Left renal pelvis (tissue), 4 donors: ENCODE results near the gene DHRS1. TPM values are rescaled to one million over a fixed set of nuclear protein-coding genes. Genes with fewer than 3 reads are reported as not detected.

Experiments used
- DNase-seq, 4 donors: peaks; one replicate each; pipeline ENCODE4 v3.0.0-alpha.2; 2013; ENCODE audit warnings: low read depth in 4 of 4, low spot score in 3 of 4
- polyA plus RNA-seq, 4 donors: library from polyadenylated mRNA; unstranded; fragments of 120-200 nt; gene quantifications; one replicate each; pipeline ENCODE4 v1.2.1, GENCODE V29; 2013; ENCODE audit not compliant: insufficient read length in 4 of 4

Gene DHRS1
- polyA plus RNA-seq, 4 donors: 27.8 to 54.8 (median 43.2) TPM

DNA sequence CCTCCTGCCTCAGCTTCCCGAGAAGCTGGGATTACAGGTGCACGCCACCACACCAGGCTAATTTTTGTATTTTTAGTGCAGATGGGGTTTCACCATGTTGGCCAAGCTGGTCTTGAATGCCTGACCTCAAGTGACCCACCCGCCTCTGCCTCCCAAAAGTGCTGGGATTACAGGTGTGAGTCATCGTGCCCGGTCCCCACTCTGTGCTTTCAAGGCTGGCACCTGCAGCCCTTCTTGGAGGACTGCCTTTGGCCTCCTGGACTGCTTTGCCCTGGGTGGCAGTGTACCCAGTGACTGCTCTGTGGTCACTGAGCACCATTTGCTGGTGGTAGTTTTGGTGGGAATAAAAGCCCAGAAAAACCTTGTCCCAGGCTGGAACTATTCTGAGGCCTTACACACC, 12.6 kb downstream of the DHRS1 start:
- DNase-seq: no peak

DNA sequence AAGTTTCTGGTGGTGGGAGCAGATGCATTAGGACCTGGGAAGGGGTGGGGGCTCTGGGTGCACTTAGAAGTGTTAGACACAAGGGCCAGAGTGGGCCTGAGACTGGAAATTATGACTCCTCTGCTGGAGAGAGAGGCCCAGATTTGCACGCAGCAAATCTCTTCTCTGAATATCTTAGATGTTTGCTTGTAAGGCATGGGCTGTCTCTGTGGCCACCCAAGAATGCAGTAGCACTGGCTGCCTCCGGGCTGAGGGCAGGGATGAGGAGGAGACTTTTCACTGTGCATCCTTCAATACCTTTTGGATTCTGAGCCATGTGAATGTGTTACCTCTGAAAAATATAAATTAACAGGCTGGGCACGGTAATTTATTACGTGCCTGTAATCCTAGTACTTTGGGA, 14.2 kb downstream of the DHRS1 start:
- no peak for DNase-seq

DNA sequence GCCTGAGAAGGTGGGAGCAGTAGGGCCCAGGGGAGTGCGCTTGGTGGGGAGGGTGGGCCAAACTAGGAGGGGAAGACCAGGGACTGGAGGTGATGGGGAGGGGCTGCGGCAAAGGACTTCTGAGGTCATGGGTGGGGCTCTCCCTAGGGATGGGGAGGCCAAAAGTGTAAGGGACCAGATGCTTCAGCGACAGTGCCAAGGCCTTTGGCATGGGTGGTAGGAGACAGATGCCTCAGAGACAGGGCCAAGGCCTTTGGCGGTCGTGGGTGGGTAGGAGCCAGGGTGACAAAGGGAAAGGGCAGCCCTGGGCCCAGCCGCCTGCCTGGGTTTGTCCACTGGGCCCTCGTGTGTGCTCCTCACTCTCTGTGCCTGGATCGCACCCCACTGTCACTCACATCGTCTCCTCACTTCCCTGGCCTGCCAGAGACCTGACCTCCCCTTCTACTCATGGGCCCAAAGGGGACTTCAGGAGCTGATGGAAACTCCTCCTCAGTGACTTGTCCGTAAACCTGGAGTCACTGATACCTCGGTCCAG, 15.0 kb downstream of the DHRS1 start:
- no peak for DNase-seq

DNA sequence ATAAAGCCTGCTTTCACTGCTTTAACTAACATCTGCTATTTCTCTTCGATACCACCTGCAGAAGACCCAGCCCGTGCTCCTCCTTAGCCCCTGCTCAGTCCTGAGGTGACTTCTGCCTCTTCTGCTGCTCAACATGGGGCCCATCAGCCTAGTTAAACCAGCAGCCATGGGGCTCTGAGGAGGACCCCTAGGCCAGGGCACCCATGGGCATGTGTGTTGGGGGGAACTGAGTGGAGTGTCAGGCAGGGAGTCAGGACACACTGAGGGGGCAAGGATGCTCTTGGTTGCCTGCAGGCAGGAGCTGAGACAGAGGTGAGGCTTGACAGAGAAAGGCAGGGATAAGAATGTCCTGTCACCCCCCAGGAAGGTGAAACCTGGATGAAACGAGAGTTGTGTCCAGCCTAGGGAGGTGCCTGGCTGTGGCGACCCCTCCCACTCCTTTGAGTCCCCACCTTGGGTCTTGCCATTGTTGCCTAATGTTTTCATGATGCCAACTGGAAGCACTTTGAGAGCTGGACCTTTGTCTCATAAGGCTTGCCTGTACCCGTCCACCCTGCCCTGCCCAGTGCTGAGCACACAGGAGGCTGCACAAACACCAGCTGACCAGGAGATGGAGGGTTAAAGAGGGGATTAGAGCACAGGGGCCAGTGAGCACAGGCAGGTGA, 15.7 kb downstream of the DHRS1 start:
- DNase-seq: no peak

DNA sequence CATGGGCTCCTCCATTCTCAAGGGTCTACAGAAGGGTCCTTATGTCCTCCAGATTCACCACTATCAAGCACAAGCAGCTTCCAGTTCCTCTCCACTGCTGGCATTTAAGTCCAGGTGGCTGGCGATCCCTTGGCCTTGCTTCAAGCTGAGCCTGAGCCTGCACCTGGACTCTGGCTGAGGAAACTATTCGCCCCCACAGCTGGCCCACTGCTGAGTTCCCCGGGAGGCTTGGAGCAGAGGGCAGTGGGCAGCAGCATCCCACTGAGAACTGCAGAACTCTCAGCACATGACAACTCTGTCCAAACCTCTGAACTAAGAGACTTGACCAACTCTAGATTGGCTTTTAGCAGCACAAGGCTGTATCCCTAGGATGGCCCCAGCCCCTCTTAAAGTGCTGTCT, 16.8 kb downstream of the DHRS1 start:
- DNase-seq: no peak

DNA sequence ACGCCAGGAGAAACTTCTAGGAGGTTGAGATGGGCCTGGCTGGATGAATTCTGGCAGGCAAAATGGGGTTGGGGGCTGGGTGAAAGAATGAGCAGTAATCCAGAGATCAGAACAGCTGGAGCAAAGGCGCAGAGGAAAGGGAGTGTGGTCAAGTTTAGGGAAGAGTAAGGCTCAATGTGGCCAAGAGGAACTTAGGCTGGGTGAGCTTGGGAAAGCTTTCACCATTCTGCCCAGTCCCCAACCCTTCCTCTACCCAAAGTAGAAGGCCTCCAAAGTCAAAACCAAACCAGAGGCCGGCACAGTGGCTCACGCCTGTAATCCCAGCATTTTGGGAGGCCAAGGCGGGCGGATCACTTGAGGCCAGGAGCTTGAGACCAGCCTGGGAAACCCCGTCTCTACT, 17.9 kb downstream of the DHRS1 start:
- no peak for DNase-seq

DNA sequence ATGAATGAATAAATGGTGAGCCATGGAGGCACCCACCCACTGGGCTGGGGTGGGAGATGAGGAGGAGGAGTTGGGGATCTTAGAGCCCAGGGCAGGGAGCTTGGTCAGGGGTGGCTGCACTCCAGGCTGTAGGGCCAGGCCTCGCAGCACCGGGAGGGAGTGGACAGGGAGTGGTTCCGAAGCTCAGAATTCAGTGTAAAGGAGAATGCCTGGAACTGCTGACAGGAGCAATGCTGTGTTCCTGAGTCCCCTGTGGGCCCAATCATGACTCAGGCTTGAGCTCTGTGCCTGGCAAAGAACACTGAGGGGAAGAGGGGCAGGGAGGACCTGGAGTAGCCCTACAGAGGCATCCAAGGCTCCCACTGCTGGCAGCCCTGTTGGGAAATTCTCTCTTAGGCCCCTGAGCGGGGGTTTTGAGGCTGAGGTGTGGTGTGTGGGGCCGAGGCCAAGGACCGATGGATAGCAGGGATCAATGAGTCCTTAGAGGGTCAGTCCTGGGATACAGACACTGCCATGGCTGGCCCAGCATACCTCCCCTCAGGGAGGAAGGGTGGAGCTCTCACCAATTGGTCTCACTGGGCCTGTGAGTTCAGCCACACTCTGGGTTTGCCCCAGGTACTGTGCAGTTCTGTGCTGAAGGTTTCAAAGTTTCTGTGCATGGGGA, 18.7 kb downstream of the DHRS1 start:
- no peak for DNase-seq

DNA sequence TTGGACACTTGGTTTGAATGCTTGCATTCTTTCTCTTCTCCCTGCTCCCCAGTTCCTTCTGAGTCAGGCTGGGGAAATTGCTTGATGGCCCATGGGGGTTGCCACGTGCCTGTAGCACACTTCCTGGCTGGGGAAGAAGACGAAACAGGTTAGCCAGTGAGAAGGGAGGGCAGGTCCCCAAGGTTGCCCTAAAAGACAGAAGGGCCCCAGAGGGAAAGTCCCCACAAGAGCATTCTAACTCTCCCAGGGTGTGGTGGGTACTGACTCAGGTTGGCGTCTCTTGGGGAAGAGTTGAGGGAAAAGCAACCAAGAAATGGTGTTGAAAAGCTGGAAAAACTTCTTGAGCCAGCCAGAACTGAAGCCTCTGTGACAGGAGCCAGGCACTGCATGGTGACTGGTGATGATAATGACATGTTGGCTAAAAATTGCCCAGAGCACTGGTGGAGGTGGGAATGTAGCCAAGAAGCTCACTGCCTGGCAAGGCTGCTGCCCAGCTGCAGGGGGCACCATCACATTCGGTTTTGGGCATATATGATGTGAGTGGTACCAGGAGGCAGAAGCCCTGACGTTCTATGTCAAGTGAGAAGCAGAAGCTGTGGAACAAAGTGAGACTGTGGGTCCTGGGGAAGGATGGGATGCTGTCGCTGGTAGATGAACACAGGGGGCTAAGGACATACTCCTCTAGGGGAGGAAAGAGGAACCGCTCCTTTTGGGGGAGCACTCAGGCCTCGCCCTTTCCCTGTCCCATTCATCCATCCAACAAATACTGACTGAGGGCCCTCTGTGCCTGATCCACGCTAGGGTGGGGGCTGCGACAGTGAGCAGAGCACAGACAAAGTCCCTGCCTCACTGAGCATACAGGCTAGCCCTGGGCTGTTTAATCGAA, 20.0 kb downstream of the DHRS1 start:
- DNase-seq: no peak

DNA sequence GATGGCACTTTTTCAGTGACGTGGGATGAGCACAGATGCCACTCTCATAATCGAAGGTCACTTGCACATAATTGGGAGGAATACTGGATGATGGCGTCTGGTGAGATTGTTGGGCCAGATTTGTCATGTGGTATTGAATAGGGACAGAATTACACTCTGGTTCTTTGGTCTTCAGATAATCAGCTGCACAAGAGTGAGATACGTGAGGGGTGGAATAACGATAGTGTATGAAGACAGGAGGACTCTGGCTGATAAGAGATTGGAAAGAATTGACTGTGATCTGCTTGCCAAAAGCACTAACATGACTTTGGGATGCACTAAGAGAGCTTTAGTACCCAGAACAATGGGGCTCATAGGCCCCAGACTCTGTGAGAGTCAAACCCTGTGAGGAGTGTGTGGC, 21.2 kb downstream of the DHRS1 start:
- DNase-seq: no peak

DNA sequence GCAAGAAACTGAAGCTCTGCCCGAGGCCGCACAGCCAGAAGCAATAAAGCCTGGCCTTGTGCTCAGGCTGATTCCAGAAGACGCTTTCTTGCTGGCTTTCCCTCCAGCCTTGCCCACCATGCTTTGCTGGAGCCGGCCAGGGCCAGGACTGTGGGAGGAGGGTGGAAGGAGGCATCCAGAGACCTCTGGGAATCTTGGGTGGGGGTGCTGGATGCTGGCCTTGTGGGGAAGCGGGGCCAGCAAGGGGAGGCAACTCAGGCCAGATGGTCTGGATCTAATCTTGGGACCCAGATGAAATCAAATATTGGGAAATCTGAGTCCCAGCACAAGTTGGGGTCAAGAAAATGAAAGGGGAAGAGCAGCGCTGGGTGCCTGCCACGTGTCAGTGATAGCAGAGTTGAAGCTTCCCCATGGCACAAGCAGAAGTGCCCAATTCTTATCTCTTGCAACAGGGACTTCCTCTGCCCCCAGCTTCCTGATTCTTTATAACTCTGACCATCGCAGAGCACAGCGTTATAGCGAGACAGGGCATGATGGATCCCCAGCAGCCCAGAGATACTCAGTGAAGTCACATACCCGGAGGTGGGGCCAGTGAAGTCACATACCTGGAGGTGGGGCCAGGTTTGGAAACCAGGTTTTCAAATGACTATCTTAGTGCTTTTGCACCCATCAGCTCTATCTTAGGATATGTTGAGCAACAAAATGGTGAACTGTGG, 21.8 kb downstream of the DHRS1 start:
- no peak for DNase-seq

DNA sequence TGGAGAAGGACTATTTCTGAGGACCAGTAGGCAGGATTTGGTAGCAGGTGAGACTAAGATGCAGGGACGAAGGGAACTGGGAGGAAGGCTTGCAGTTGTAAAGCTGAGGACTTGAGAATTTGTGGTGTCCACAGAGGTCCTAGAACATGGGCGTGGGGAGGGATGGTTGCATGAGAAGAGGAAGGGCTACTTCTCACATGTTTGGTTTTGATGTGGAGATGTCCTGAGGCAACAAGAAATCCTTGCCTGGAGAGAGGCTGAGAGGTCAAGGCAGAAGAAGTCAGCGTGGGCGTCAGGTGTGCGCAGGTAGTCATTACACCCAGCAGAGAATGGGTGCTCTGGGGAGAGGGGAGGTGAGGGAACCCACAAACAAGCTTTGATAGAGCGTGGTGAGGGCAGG, 22.5 kb downstream of the DHRS1 start:
- no peak for DNase-seq

DNA sequence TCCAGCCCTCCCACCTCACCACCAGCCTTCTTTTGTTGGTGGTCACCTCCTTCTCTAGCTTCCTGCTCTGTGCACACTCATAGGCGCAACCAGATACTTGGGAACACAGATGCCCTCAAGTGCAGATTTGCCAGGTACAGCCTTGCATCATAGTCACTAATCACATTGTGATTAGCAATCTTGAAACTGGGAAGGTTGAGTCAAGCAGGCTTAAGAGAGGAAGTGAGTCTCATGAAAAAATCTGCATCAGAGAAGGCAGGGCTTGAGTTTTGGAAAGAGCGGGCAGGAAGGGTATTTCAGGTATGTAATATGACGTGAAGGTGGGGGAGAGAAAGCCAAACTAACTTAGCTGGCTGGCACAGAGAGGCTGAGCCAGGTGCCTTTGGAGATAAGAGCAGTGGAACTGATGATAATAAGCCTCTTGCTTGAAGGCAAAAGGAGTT, 25.5 kb downstream of the DHRS1 start:
- no peak for DNase-seq

DNA sequence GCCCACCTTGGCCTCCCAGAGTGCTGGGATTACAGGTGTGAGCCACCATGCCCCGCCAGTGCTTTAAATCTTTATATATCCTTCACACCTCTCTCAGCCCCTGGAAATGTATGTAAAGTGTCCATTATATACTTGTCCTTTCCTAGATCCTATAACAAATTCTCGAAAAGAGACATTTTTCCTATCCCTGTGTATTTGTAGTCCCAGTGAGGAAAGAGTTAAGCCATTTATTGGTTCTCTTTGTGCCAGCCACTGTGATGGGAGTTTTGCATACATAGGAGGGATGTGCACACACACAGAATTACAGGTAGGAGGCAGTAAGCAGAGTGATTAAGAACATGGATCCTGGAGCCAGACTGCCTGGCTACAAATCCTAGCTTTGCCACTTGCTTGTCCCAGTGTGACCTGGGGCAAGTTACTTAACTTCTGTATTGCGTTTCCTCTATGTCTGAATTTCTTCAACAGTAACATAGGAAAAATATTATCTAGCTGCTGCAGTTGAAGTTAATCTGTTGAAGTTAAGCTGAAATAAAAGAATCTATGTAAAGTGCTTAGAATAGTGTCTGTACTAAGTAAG, 26.1 kb downstream of the DHRS1 start:
- no peak for DNase-seq

DNA sequence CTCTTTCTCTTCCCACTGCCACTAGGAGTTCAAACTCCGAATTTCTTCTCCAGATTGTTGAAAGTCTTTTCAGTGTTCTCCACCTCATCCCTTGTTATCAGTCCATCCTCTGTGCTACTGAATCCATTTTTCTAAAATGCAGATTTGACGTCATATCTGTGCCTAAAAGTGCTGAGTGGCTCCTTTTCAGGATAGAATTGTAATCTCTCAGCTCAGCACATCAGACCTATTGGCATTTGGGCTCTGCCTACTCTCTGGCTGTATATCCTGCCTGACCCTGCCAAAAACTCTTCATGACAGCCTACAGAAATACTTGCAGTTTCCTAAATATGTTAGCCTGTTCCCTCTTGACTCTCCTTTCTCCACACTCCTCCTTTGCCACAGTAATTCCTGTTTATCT, 27.1 kb downstream of the DHRS1 start:
- no peak for DNase-seq

DNA sequence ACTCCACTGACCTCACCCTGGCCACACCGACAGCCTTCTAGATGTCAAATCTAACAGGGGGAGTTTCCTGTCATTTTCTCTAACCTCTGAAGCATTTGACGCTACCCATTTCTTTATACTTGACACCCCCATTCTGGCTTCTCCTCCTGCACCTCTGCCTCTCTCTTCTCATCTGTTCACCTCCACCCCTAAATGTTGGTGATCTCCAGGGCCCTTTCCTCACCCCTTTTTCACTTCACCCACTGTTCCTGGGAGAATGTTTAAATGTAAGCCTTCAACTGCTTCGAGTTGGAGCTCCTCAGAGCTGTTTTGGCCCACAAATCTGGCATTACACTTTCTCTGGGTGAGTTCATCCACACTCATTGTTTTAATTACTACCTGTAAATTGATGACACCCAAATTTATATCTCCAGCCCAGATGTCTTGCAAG, 27.7 kb downstream of the DHRS1 start:
- no peak for DNase-seq

DNA sequence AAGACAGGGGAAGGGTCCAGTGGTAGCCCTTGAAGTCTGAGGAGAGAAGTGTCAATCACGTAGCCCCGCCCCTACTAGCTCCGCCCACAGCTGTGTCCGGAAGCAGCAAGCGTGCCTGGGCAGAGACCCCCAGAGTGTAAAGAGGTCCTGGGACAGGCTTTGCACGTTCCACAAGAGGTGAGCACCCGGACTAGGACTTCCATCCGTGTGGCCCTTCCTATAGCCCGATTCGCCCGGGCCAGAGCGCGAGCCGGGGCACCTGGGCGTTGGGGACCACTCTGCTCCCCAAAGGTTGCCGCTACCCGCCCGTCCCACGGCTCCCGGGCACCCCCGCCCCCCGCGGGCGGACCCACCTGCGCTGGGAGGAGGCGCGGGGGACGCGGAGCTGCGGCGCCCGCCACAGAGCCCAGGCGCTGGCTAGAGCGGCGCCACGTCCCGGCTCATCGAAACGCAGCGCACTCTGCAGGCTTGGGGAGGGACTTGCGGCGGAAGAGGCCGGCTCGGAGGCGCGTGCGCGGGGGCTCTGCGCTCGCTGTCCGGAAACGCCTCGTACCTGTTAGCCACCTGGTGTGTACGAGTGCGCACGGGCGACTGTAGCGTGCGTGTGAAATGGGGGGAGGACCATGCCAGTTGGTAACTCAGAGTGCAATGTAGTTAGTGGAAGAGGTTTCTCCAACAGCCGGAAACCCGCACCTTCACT, 28.3 kb downstream of the DHRS1 start, which contains the start of gene RABGGTA:
Gene RABGGTA (minus strand): TSS at position 464 of the 700 bp plus-strand sequence. CDS start 482 bp downstream, outside the sequence.
- peak; percentile 71 to 82 (median 76) for DNase-seq

DNA sequence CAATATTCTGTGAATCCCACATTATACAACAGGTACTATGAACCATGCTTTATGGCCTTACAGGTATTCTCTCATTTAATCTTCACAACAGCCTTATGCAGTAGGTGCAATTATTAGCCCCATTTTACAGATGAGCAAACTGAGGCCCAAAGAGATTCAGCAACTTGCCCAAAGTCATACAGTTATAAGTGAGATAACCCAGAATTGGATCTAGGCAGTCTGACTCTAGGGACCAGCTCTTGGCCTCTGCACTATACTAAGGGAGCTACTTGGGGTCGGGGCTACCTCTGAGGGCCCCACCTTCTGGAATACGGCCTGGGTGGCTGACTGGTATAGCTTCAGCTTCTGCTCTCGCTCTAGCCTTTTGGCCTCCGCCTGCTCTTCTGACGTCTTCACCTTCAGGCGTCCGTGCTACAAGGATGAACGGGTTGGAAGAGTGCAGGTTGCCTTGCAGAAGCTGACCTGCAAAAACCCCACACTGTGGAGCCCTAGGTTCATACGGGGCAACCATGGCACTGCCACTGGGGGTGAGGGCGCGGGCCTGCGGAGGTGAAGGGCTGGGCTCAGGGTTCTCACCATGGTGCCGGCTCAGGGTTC, 28.9 kb downstream of the DHRS1 start:
- peak in 1 of 4 donors; percentile 2 for DNase-seq

DNA sequence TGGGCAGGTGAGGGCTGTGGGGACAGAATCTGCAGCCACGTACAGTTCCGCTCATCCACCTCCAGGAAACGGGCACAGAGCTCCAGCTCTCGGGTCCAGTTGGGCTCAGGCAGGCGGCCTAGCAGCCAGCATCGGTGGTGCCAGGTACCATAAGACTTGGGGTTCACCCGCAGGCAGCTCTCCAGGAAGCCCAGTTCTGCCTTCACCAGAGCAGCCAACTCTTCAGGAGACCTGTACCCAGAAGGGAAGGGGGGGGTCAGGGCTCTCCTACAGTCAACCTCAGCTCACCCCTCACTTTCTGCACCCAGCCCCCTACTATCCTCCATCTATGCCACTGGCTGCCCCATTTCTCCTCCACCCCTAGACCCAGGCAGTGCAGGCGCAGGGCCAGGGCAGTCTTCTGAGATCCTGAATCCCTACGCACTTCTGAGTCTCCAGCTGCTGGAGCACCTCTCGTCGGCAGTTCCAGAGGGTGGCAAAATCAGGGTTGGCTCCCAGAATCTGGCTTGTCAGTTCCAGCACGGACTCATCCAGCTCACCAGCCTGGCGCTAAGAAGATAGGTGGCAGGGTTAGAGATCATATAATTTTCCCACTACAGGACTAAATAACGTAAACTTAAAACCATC, 29.6 kb downstream of the DHRS1 start:
- DNase-seq: no peak

DNA sequence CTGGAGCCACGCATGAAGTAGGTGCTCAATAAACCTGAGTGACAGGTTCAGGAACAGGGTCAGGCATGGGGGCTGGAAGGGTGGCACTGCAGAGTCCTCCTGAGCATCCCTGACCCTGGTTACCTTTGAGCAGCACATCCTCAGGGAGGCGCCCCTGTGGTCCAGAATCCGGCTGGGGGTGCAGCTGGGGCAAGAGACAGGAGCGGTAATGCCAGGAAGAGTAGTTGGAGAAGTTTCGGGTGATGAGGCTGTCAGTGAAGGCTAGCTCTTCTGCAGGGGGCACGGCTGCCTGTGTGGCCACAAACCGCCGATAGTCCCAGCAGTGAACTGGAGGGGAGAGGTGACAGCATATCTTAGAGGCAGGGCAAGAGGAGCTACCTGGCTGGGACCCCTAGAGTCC, 30.2 kb downstream of the DHRS1 start:
- no peak for DNase-seq
